ENCODE measurements around the gene RHBDL3. TPM values are rescaled to one million over a fixed set of nuclear protein-coding genes. Genes with fewer than 3 reads are reported as not detected.

The RHBDL3 gene
- total and polyA plus RNA-seq, 2 of the 8 experiments (the other 6 are each of a cell fraction or from before 2014, with no cell fraction given): 9.6 to 12.2 TPM

- Histone ChIP-seq H3K27ac (ENCODE audit: low read depth, low read length) (no peak overlapping the region), H3K4me1 (replicated peaks in 1 of 4; ENCODE audit: control insufficient read depth in 3 of 4, insufficient read depth in 4 of 4, low read length in 3 of 4) (no peaks in the 10 kb centered on the region), H3K9me3 (ENCODE audit: insufficient read depth in 2 of 2, low read depth in 1 of 2, low read length in 1 of 2) (no peaks in the 10 kb centered on the region), H3K79me1 (ENCODE audit: low read depth, low read length) (no peaks in the 10 kb centered on the region), H3K23ac (ENCODE audit: insufficient read length) (no peak overlapping the region), H4K91ac (replicated peaks; ENCODE audit: insufficient read length, low read length) (no peak overlapping the region), H4K20me1 (replicated peaks in 1 of 2; ENCODE audit: control insufficient read depth in 1 of 2, insufficient read depth in 2 of 2, low read length in 2 of 2) (no peaks in the 10 kb centered on the region), H2BK120ac (replicated peaks; ENCODE audit: low read depth, low read length) (no peak overlapping the region), H3K79me2 (ENCODE audit: control insufficient read depth in 1 of 2, insufficient read depth in 2 of 2, low read length in 2 of 2) (no peaks in the 10 kb centered on the region), H3K4me2 (ENCODE audit: insufficient read depth in 1 of 2, low read depth in 2 of 2, low read length in 2 of 2) (no peak overlapping the region), H3K4ac (replicated peaks; ENCODE audit: insufficient read length, low read depth, low read length) (no peak overlapping the region), H4K5ac (ENCODE audit: insufficient read length, low read depth, low read length) (no peak overlapping the region), H2AK5ac (ENCODE audit: low read depth, low read length) (no peak overlapping the region), H2BK5ac (ENCODE audit: low read depth, low read length) (no peak overlapping the region), H3K14ac (ENCODE audit: insufficient read length) (no peak overlapping the region), H3K27me3 (replicated peaks in 1 of 4; ENCODE audit: control insufficient read depth in 3 of 4, extremely low read depth in 1 of 4, insufficient read depth in 3 of 4, low read length in 3 of 4) (no peaks in the 10 kb centered on the region), H2BK12ac (ENCODE audit: low read depth, low read length) (no peak overlapping the region), H3K56ac (replicated peaks; ENCODE audit: insufficient read length, low read depth, low read length) (no peak overlapping the region), H4K8ac (ENCODE audit: extremely low read depth, insufficient read depth, low read length) (no peak overlapping the region), H3K36me3 (ENCODE audit: control insufficient read depth in 2 of 4, insufficient read depth in 4 of 4, low read length in 3 of 4) (peaks cover 12 to 55% (median 29%) of the 10 kb centered on the region in 4 experiments), H2BK20ac (ENCODE audit: low read length) (no peak overlapping the region), H3K4me3 (ENCODE audit: extremely low read depth in 1 of 4, insufficient read depth in 2 of 4, low read depth in 3 of 4, low read length in 4 of 4) (no peak overlapping the region), H2AFZ (ENCODE audit: low read length) (no peak overlapping the region), H3K18ac (ENCODE audit: extremely low read depth, low read length) (no peak overlapping the region), H3K23me2 (ENCODE audit: low read depth, low read length) (no peaks in the 10 kb centered on the region), H3K9ac (replicated peaks in 1 of 4; ENCODE audit: extremely low read depth in 1 of 4, low read depth in 3 of 4, low read length in 3 of 4) (no peak overlapping the region), H2BK15ac (ENCODE audit: low read length) (no peak overlapping the region)
- ChIA-PET POLR2A (ENCODE audit: partially characterized antibody) (interaction anchor here (1.2 to 1.4 kb wide), 2 partner anchors 55 to 150 kb away, joined by 3 read pairs; no protein-coding TSS in a partner anchor), CTCF (ENCODE audit: partially characterized antibody) (interaction anchor here (0.6 to 2.3 kb wide), 4 partner anchors 9 to 89 kb away, joined by 3 to 8 read pairs (median 4); no protein-coding TSS in a partner anchor)
- no peak for DNase-seq (ENCODE audit: low read depth in 1 of 2, low spot score in 2 of 2)
- no peak for FAIRE-seq
- no peak for TF ChIP-seq ATF2 (IDR thresholded peaks at IDR 0.05; ENCODE audit: low read length)
- no peak for TF ChIP-seq NANOG (IDR thresholded peaks at IDR 0.05; ENCODE audit: insufficient read depth, low read depth, low read length, poor library complexity, severe bottlenecking)
- no peak for TF ChIP-seq TBP (IDR thresholded peaks at IDR 0.05; ENCODE audit: low read depth, low read length)
Observed at GRCh38 chr17:32335046-32335445, 69.4 kb downstream of the RHBDL3 start.
